ENCODE data around the gene RAB6B. TPM values are rescaled to one million over a fixed set of nuclear protein-coding genes. Genes with fewer than 3 reads are reported as not detected.

The RAB6B gene
- total and polyA plus RNA-seq, 2 experiments from 2014 or later = 2.6 to 9.1 TPM

DNA sequence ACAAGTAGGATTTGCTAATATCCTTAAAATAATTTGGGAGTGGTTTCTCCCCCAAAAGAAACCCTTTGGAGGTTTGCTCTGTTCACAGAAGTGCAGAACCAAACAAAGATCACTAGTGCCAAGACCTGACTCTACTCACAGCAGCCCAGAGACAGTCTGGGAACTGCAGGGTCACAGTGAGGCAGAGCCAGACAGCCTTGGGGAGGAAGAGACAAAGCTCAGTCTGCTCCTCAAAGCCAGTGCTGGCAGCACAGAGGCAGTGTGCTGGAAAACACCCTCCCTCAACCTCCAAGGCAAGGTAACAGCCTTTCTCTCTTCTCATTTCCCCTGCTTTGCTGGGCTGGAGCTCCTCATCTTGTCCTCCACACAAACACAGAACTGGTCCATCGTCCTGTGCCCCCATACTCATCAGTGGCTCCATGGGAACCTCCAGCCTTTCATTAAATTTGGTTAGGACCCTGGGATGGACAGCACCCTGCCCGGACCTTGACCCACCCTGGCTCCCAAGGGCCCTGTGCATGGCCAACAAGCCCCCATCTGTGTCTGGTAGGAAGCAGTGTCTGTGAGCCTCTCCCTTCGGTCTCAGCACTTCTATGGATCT lies 12.6 kb downstream of the RAB6B start:
- H3K4me1 ChIP-seq (ENCODE audit: insufficient read depth) = no peaks in the 10 kb centered on the region
- peak overlapping the region; percentile 0 for H3K27ac ChIP-seq
- no peaks in the 10 kb centered on the region for H3K9me2 ChIP-seq (replicated peaks; ENCODE audit: insufficient read depth)
- TF ChIP-seq CTCF (IDR thresholded peaks at IDR 0.05; ENCODE audit: poor library complexity) (no peak), EZH2phosphoT487 (IDR thresholded peaks at IDR 0.05; ENCODE audit: low read depth, severe bottlenecking, unreplicated experiment) (no peak), EZH2 (IDR thresholded peaks at IDR 0.05; ENCODE audit: borderline replicate concordance) (no peak)
- H3K79me2 ChIP-seq = no peaks in the 10 kb centered on the region
- no peak overlapping the region for H3K4me2 ChIP-seq
- H3K27me3 ChIP-seq = no peaks in the 10 kb centered on the region
- H2AFZ ChIP-seq = no peak overlapping the region
- no peak for DNase-seq (ENCODE audit: low spot score)
- no peaks in the 10 kb centered on the region for H3K36me3 ChIP-seq (replicated peaks; ENCODE audit: insufficient read depth, low read depth)
- 93% methylated on average over 3 of the region's 3 CpGs for WGBS (ENCODE audit: low lambda C conversion rate, missing lambda C conversion rate)
- H4K20me1 ChIP-seq (ENCODE audit: insufficient read depth, poor library complexity, severe bottlenecking) = no peaks in the 10 kb centered on the region
- H3K9me3 ChIP-seq (ENCODE audit: low read depth) = no peaks in the 10 kb centered on the region
- H3K4me3 ChIP-seq = no peak overlapping the region

DNA sequence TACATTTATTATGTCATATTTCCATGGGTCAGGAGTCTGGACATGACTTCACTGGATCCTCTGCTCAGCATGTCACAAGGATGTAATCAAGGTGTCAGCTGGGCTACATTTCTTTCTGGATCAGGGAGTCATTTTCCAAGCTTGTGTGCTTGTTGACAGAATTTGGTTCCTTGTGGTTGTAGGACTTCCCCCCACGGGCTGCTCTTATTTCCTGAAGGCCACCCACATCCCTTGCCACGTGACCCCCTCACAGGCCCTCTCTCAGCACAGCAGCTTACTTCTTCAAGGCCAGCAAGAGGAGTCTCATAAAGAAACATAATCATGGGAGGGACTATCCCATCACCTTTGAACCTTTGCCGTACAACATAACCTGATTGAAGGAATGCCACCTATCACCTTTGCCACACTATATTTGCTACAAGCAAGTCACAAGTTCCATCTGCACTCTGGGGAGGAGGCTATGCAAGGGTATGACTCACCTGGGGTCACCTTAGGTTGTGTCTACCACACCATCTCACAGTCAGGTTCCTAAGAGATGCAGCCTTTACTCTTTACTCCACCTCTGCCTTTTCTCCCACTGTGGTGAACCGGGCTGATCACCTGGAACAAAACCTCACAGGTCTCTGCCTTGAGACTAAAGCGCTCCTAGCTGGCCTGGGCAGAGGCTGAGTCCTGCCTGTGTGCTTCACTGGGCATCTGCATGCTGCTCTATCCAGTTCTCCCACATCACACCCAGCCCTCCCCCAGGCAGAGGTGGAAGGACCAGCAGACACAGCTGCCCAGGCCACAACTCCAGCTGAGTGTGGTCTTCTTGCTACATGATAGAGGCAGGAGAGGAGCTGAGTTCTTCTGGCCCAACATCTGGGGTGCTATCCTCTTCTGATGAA lies 13.5 kb downstream of the RAB6B start:
- Histone ChIP-seq H3K79me2 (no peaks in the 10 kb centered on the region), H2AFZ (no peak overlapping the region), H3K4me2 (no peak overlapping the region), H3K4me3 (no peak overlapping the region), H4K20me1 (ENCODE audit: insufficient read depth, poor library complexity, severe bottlenecking) (no peaks in the 10 kb centered on the region), H3K27ac (peak overlapping the region; percentile 0), H3K27me3 (no peaks in the 10 kb centered on the region), H3K9me2 (replicated peaks; ENCODE audit: insufficient read depth) (no peaks in the 10 kb centered on the region), H3K4me1 (ENCODE audit: insufficient read depth) (no peaks in the 10 kb centered on the region), H3K9me3 (ENCODE audit: low read depth) (no peaks in the 10 kb centered on the region), H3K36me3 (replicated peaks; ENCODE audit: insufficient read depth, low read depth) (no peaks in the 10 kb centered on the region)
- peak; percentile 51 for DNase-seq (ENCODE audit: low spot score)
- no peak for TF ChIP-seq CTCF (IDR thresholded peaks at IDR 0.05; ENCODE audit: poor library complexity)
- TF ChIP-seq EZH2 (IDR thresholded peaks at IDR 0.05; ENCODE audit: borderline replicate concordance) = no peak
- no peak for TF ChIP-seq EZH2phosphoT487 (IDR thresholded peaks at IDR 0.05; ENCODE audit: low read depth, severe bottlenecking, unreplicated experiment)
- 69% methylated on average over 5 of the region's 5 CpGs for whole genome bisulfite sequencing (ENCODE audit: low lambda C conversion rate, missing lambda C conversion rate)

DNA sequence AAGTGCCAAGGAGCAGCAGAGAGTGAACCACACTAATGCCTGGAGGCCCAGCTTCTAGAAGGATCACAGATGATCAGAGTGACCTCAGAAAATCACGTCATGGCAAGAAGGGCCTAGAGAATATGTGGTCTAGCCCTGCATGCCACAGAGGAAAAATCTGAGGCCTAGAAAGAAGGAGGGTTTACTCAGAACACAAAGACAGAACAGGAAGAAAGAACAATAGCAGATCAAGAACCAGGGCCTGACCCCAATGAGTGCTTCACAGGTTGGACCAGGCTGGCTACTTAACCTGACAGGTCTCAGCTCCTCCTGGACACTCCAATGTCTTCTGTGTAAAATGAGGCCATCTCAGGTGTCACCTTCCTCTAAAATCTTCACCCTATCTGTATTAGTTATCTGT lies 14.2 kb downstream of the RAB6B start:
- Histone ChIP-seq H4K20me1 (ENCODE audit: insufficient read depth, poor library complexity, severe bottlenecking) (no peaks in the 10 kb centered on the region), H3K9me3 (ENCODE audit: low read depth) (no peaks in the 10 kb centered on the region), H3K9me2 (replicated peaks; ENCODE audit: insufficient read depth) (no peaks in the 10 kb centered on the region), H3K79me2 (no peaks in the 10 kb centered on the region), H3K27ac (no peak overlapping the region), H3K4me2 (no peak overlapping the region), H2AFZ (no peak overlapping the region), H3K27me3 (no peaks in the 10 kb centered on the region), H3K4me3 (no peak overlapping the region), H3K4me1 (ENCODE audit: insufficient read depth) (no peaks in the 10 kb centered on the region), H3K36me3 (replicated peaks; ENCODE audit: insufficient read depth, low read depth) (no peaks in the 10 kb centered on the region)
- no peak for TF ChIP-seq CTCF (IDR thresholded peaks at IDR 0.05; ENCODE audit: poor library complexity)
- TF ChIP-seq EZH2phosphoT487 (IDR thresholded peaks at IDR 0.05; ENCODE audit: low read depth, severe bottlenecking, unreplicated experiment) = no peak
- no peak for TF ChIP-seq EZH2 (IDR thresholded peaks at IDR 0.05; ENCODE audit: borderline replicate concordance)
- no peak for DNase-seq (ENCODE audit: low spot score)
- WGBS (ENCODE audit: low lambda C conversion rate, missing lambda C conversion rate) = 88% methylated on average over 1 of the region's 1 CpG
